Measurements from ENCODE around the gene GCG. TPM values are rescaled to one million over a fixed set of nuclear protein-coding genes. Genes with fewer than 3 reads are reported as not detected.

GCG gene
- total RNA-seq, 1 donor from 2014 or later = not detected

DNA sequence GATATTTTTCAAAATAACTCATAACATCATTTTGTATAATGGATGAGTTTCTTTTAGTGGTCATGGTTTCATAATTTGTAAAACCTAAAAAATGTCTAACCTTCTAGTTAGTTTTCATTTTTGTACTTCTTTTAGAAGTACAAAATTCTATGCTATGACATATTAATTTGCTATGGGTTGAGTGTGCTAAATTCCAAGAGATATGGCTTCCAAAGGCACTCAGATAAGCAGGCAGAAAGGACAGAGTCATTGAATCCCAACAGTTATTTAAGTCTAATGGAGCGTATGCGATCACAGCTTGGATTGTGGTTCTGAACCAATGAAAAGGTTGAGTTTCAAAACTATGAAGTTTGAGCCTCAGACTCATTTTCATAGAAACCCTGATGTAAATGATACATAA, 37.0 kb downstream of the GCG start:
- no peak overlapping the region for H3K4me3 ChIP-seq (ENCODE audit: low read depth, low read length)
- FAIRE-seq (no peak), DNase-seq (ENCODE audit: low read depth) (no peak)
- H3K36me3 ChIP-seq (ENCODE audit: control insufficient read depth, insufficient read depth, low read length) = no peaks in the 10 kb centered on the region
- TF ChIP-seq, protein P1, sequence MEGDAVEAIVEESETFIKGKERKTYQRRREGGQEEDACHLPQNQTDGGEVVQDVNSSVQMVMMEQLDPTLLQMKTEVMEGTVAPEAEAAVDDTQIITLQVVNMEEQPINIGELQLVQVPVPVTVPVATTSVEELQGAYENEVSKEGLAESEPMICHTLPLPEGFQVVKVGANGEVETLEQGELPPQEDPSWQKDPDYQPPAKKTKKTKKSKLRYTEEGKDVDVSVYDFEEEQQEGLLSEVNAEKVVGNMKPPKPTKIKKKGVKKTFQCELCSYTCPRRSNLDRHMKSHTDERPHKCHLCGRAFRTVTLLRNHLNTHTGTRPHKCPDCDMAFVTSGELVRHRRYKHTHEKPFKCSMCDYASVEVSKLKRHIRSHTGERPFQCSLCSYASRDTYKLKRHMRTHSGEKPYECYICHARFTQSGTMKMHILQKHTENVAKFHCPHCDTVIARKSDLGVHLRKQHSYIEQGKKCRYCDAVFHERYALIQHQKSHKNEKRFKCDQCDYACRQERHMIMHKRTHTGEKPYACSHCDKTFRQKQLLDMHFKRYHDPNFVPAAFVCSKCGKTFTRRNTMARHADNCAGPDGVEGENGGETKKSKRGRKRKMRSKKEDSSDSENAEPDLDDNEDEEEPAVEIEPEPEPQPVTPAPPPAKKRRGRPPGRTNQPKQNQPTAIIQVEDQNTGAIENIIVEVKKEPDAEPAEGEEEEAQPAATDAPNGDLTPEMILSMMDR (IDR thresholded peaks at IDR 0.05; ENCODE audit: insufficient read depth, low read length, severe bottlenecking) = no peak
- H3K27me3 ChIP-seq (ENCODE audit: control insufficient read depth, insufficient read depth, low read length) = no peaks in the 10 kb centered on the region

DNA sequence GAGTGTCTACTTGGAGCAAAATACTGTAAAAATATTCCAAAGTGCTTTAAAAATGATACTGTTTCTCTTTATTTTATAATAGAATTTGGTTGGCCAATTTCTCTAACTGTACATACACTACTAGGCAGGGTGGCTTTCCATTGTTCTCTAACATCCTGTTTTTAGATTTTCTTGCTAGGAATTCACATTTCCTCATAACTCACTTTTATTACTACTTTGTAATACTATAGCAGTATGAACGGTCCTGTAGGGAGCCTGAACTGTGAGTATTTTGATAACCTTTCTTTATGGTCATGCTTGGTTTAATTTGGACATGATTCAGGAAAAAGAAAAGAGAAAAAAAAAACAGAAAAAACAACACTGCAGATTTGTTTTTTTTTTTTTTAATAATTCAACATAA, 37.8 kb downstream of the GCG start:
- TF ChIP-seq, protein P1 (IDR thresholded peaks at IDR 0.05; ENCODE audit: insufficient read depth, low read length, severe bottlenecking) = no peak
- FAIRE-seq (no peak), DNase-seq (ENCODE audit: low read depth) (no peak)
- no peak overlapping the region for H3K4me3 ChIP-seq (ENCODE audit: low read depth, low read length)
- no peaks in the 10 kb centered on the region for H3K27me3 ChIP-seq (ENCODE audit: control insufficient read depth, insufficient read depth, low read length)
- H3K36me3 ChIP-seq (ENCODE audit: control insufficient read depth, insufficient read depth, low read length) = no peaks in the 10 kb centered on the region

DNA sequence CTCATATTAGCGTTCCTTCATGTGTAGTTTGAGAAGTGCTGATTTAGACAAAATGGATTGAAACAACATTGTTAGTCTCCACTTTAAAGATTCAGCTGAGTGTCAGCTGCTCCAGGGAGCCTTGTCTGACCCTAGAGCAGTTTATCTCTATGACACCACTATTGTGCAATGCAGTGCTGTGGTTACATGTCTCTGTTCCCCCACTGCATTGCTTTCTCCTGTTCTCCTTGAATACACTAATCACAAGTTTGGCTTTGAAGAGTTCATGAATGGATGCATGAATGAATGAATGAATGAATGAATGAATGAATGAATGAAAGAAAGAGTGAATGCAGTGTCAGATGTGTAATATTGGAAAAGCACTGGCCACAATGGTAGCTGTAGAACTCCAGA, 38.3 kb downstream of the GCG start:
- TF ChIP-seq, protein P1 (IDR thresholded peaks at IDR 0.05; ENCODE audit: insufficient read depth, low read length, severe bottlenecking) = no peak
- no peaks in the 10 kb centered on the region for H3K36me3 ChIP-seq (ENCODE audit: control insufficient read depth, insufficient read depth, low read length)
- FAIRE-seq (peak; percentile 73), DNase-seq (ENCODE audit: low read depth) (peak; percentile 86)
- H3K4me3 ChIP-seq (ENCODE audit: low read depth, low read length) = no peak overlapping the region
- H3K27me3 ChIP-seq (ENCODE audit: control insufficient read depth, insufficient read depth, low read length) = no peaks in the 10 kb centered on the region

DNA sequence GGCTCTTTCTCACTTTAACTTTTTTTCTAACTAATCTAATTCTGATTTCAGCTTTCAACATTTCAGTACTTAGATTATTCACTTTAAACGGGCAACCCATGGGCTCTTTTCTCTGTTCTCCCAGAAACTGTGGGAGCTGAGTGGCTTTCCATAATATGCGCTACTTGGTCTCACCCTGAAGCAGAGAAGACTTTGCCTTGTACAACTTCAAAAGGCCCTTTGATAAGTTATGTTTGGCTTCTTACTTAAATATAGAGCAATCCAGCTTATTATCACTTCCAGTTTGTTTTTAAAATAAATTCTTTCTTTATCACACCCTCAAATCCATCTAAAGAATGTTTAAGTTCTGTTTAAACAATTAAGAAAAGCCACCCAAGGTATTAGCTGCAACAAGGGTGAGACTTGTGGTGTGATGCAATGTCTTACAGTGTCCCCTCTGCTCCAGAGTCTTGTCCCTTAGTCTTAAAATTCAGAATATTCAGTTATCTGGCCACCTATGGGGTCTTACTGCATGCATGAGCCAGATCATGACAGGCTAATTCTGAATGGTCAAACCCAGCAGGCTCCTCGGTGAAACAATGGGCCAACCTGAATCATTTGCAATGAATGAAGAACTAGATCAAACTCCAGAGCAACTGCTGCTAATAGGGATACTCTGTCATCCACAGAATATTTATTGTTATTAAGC, 38.8 kb downstream of the GCG start:
- TF ChIP-seq, protein P1 (IDR thresholded peaks at IDR 0.05; ENCODE audit: insufficient read depth, low read length, severe bottlenecking) = no peak
- no peaks in the 10 kb centered on the region for H3K27me3 ChIP-seq (ENCODE audit: control insufficient read depth, insufficient read depth, low read length)
- DNase-seq (ENCODE audit: low read depth) (no peak), FAIRE-seq (no peak)
- no peak overlapping the region for H3K4me3 ChIP-seq (ENCODE audit: low read depth, low read length)
- H3K36me3 ChIP-seq (ENCODE audit: control insufficient read depth, insufficient read depth, low read length) = no peaks in the 10 kb centered on the region

DNA sequence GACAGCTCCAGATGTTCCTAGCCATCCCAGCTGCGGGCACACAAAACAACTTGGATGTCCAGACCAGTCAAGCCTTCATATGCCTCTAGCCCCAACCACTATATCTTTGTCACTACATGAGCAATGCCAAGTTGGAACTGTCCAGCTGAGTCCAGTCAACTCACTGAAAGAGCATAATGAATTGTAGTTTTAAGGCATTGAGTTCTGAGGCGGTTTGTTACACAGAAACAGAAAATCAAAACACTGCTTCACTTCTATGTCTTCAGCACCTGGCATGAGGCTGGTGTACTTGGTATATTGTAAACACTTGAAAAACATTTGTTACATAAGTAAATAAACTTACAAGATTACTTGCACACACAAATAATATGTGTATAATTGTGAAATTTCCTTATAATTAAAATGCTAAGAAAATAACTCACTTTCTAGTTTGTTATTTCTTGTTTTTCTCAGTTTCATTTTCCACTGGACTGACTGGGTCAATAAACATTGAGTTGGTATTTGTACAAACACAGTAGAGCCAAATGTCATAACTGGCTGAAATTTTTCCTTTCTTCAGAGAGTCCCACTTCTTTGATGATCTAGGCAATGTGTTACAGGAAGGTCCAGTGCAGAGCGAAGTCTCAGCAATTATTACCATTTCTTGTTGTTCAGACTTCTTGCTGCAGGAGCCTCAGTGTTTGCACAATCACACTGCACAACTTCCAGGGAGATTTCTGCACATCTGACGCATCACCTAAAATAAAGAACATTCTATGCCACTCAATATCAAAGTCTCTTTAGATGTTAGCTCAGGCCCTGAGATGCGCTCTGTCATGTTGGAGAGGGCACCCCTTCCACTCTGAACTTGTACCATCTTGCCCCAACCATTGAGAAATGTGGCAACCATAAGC, 39.8 kb downstream of the GCG start:
- DNase-seq (ENCODE audit: low read depth) = peak; percentile 91
- Histone ChIP-seq H3K4me3 (ENCODE audit: low read depth, low read length) (no peak overlapping the region), H3K36me3 (ENCODE audit: control insufficient read depth, insufficient read depth, low read length) (no peaks in the 10 kb centered on the region), H3K27me3 (ENCODE audit: control insufficient read depth, insufficient read depth, low read length) (no peaks in the 10 kb centered on the region)
- FAIRE-seq = peak; percentile 50
- TF ChIP-seq, protein P1 (IDR thresholded peaks at IDR 0.05; ENCODE audit: insufficient read depth, low read length, severe bottlenecking) = no peak

All from bronchial epithelial cell (primary cell).